ENCODE measurements around the gene DCLK2.

Gene DCLK2

GRCh38 chr4:150070464-150071170 lies 7.6 kb upstream of the DCLK2 start:
- no peak for DNase-seq

DNA sequence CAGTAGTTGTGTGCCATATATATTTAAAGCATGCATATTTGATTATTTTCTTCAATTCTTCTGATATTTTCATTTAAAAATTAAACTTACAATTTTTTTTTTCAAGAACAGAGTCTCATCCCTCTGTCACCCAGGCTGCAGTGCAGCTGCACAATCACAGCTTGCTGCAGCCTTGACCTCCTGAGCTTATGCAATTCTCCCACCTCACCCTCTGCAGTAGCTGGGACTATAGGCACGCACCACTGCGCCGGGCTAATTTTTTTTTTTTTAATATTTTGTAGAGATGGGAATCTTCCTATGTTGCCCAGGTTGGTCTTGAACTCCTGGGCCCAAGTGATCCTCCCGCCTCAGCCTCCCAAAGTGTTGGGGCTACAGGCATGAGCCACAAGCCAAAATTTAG lies 5.8 kb upstream of the DCLK2 start:
- DNase-seq = no peak

DNA sequence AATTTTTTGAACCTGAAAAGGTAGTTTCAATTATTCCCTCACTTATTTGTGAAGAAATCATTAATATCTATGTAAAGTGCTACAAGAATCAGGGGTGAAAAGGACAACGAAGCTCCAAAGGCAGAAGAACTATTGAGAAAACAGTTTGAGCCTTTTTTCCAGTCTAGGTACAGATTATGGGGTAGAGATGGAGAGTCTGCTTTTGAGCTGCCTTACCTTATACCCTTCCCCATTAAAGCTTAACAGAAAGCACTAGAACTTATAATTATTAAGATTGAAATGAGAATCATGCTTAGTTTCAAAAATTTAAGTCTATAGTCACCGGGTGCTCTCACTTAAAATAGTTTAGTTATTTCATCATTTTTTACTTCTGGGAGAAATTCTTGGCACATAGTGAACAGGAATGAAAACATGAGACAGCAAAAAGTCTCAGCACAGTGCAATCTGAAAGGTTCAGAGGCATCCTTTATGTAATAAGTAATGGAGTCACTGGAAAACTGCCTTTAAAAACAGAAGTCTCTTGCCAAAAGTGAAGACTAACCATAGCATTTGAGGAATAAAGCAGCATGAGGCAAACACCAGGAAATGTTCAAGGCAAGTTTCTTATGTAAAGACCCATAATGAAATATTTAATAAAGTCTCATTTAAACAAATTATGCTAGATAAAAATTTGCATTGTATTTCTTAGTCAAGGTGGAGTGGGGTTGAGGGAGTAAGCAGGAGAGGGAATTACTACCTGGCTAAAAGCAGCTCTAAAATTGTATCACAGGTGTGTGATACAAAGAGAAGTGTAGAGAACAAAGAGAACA lies 5.1 kb upstream of the DCLK2 start:
- no peak for DNase-seq

GRCh38 chr4:150074064-150074463 lies 4.2 kb upstream of the DCLK2 start:
- no peak for DNase-seq

GRCh38 chr4:150078579-150079080 lies 385 bp downstream of the DCLK2 start:
- DNase-seq = peak in 1 of 2 experiments; percentile 23

DNA sequence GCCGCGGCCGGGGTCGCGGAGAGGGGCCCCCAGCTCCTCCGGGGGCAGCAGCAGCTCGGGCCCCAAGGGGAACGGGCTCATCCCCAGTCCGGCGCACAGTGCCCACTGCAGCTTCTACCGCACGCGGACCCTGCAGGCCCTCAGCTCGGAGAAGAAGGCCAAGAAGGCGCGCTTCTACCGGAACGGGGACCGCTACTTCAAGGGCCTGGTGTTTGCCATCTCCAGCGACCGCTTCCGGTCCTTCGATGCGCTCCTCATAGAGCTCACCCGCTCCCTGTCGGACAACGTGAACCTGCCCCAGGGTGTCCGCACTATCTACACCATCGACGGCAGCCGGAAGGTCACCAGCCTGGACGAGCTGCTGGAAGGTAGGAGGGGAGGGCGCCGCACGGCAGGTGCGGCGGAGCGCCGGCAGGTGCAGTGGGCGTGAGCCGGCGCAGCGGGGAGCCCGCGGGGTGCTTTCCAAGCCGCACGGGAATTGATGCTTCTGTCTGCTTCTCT lies 886 bp downstream of the DCLK2 start:
- peak in 1 of 2 experiments; percentile 23 for DNase-seq

- no peak for DNase-seq
Observed at GRCh38 chr4:150080337-150080736, 2.1 kb downstream of the DCLK2 start.

GRCh38 chr4:150080875-150081274 lies 2.6 kb downstream of the DCLK2 start:
- no peak for DNase-seq

DNA sequence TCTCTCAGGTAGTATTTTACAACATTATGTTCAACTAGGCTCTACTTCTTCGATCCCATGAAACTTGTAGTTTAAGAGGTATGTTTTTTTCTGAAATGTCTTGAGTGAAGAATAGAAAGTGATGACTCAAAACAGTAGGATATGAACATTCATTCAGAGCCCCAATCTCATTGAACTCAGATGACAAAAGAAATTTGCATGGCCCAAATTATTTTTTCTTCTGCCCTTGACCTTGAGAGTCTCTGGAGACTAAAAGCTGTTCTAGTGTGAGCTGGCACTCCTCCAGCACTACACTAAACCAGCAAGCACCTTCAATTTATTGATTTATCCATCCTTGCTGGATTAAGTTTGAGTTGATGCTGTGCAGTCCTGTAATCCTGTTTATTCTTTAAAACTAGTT lies 4.0 kb downstream of the DCLK2 start:
- DNase-seq = no peak

DNA sequence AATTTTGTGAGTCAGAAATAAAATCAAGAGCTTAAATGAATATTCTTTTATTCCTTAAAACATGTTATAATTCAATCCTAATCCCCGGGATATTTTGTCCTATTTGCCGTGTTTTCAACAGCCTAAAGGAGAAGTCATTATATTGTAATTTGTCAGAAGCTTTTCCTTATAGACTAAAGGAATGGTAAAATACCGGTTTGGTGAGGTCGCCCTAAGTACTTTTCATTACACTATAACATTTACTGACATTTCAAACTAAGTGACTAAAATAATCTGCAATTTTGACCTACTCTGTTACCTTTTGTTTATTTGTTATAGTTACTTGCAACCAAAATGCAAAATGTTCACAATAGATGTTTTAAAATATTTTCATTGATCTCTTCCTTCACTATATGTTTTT lies 8.8 kb downstream of the DCLK2 start:
- DNase-seq = no peak

- DNase-seq = no peak
Observed at GRCh38 chr4:150089732-150090131, 11.5 kb downstream of the DCLK2 start.

- no peak for DNase-seq
Observed at GRCh38 chr4:150090836-150091235, 12.6 kb downstream of the DCLK2 start.

DNA sequence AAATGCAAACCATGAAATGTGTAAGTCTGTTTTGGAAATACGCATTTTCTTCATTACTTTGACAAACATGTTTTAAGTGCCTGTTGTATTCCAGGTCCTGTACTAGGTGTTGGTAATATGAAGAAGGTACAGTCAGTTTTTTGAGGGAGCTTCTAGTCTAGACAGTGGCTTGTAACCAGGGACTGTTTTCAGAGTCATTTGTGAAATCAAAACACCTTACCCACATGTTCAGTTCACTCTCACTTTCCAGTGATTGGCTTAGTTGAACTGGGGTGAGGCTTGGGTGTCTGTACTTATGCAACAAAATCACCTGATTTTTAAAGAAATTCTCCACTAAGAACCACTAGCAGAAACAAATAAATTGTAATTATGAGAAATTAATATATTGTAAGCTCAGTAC lies 16.4 kb downstream of the DCLK2 start:
- no peak for DNase-seq

DNA sequence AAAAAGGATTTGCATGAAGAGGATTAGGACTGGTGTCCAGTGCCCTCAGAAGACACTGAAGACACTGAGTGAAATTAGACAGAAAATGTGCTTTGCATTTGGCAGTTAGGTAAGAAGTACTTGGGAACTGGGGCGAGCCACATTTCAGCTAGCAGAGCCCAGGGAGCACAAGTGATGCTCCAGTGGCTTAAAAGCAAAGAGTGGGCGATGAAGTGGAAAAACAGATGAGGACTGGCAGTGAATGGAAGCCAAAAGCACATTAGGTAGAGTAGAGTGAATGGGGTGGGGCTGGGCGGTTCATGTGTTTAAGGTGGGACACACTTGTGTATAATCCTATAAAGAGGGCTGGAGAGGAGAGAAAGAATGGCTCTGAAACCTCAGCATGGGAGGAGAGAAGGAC lies 18.4 kb downstream of the DCLK2 start:
- DNase-seq = peak; percentile 27 to 50

- no peak for DNase-seq
Observed at GRCh38 chr4:150098214-150098613, 20.0 kb downstream of the DCLK2 start.

DNA sequence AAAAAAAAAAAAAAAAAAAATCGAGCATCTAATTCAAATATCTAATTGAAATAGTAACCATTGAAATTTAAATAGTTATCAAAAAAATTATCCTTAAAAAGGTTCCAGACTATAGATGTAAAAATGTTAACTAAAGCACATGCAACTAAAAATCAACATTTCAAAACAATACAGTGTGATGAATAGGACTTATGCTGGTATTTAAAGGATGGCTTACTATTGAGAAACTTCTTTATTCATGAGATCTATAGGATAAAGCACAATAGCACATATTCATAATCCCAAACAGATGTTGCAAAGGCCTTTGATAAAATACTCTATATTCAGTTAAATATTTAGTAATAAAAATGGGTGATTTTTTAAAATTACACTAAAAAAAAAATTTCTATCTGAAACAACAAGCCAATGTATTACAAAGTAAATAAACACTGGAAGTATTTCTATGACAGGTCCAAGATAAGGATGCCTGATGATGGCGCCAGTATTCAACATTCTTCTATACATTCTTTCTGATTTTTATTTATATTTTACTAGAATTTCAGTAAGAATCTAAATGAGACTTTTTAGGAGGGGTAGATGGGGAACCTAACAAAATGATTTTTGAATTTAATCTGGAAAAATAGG lies 26.3 kb downstream of the DCLK2 start:
- no peak for DNase-seq

GRCh38 chr4:150106886-150107285 lies 28.6 kb downstream of the DCLK2 start:
- DNase-seq = no peak

DNA sequence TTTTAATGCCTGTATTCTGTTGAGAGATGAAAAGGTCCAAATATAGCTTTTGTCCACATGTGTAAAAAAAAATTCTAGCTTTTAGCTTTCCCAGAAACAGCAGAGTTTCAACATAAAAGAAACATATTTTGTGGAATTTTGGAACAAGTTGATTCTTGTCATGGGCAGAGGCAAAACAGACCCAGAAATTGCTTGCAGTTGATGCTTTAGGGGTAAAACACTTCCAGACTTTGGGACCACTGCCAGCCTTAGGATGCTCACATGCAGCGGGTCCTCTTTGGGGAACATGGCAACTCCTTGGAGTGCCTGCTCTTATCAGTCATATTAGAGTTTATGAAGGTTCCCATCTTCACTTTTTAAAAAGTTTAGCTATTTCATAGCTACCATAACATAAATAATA lies 30.4 kb downstream of the DCLK2 start:
- DNase-seq = no peak

DNA sequence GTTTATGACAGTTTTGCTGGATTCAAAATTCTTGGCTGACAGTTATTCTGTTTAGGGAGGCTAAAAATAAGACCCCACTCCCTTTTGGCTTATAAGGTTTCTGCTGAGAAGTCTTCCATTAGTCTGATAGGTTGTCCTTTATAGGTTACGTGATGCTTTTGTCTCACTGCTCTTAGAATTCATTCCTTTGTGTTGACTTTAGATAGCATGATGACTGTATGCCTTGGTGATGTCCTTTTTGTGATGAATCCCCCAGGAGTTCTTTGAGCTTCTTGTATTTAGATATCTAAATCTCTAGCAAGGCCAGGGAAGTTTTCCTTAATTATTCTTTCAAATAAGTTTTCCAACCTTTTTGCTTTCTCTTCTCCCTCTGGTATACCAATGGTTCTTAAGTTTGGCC lies 36.4 kb downstream of the DCLK2 start:
- DNase-seq = no peak

GRCh38 chr4:150115851-150116250 lies 37.6 kb downstream of the DCLK2 start:
- no peak for DNase-seq

DNA sequence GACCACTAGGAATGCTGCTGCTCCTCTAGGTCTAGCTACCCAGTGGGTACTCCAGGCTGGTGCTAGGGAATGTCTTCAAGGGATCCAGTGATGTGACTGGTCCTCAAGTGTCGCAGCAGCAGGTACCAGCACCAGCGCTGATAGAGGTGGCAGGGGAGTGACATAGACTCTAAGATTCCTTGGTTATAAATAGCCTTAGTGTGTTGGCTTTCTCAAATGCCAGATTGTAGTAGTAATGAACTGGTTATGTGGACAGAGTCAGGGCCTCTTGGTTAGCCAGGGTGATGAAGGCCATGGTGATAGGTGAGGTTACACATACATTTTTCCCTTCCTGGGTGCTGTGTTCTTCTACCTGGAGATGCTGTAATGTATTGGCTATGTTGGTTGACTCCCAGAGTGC lies 38.3 kb downstream of the DCLK2 start:
- no peak for DNase-seq

DNA sequence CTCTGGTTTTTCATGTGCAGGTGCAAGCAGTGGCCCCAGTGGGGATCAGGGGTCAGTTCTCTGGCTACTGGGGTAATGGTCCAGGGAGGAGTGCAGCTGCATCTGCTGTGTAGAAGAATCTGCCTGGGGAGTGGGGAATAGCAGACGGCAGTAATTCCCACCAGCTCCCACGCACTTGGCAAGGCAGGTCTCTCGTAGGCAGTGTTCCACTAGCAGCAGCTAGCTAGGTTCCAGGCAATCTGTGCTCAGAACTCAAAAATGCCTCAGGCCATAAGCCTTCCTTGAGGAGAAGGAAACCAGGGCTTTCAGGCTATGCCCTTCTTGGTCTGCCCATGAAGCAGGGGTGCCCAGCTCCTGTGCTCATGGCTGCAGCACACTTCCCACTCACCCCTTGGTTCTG lies 38.8 kb downstream of the DCLK2 start:
- no peak for DNase-seq

DNA sequence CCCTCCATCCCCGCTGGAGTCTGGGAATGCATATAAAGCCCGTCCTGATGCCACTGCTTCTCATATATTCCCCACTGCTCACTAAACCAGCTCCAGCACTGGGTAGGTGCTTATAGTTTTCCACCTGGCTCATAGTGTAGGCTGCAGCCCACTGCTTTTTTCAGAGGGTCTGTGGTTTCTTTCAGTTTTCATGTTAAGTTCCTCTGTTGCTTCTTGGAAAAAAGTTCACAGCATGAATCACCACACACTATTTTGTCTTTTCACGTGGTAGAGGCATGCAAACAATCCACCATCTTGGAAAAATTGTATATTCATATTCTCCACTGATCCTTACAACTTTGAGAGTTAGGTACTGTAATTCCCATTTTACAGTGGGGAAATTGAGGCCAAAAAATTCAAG lies 39.4 kb downstream of the DCLK2 start:
- DNase-seq = no peak

GRCh38 chr4:150119492-150119891 lies 41.2 kb downstream of the DCLK2 start:
- no peak for DNase-seq

All from NCI-H524 (cell line).